B cell (primary cell): ENCODE measurements around the gene ADAMTSL5. TPM values are rescaled to one million over a fixed set of nuclear protein-coding genes. Genes with fewer than 3 reads are reported as not detected.

Experiments used
- ATAC-seq: fragments of 200-7000 bp; cut with Tn5 transposase; one replicate; pipeline ENCODE4 v1.10.0; 2021; ENCODE audit warnings: low read depth, mild to moderate bottlenecking, moderate number of reproducible peaks, moderate library complexity
- CTCF ChIA-PET: fragments of 350-600 bp; sonication (Branson Sonifier 250); formaldehyde crosslinking; loops from one replicate; lab custom pipeline; 2021; ENCODE audit warnings: antibody characterized with exemption, inconsistent platforms; lab: Charles Lee
- POLR2A ChIA-PET: fragments of 350-600 bp; sonication (Branson Sonifier 250); formaldehyde crosslinking; loops from one replicate; lab custom pipeline; 2021; ENCODE audit warnings: antibody characterized with exemption; lab: Charles Lee
- DNase-seq: peaks from one replicate; pipeline ENCODE4 v3.0.0; 2013
- H2AFZ ChIP-seq: 2 replicates; pipeline ENCODE4 v1.6.1; 2012; ENCODE audit warnings: mild to moderate bottlenecking, low read depth, low read length; ENCODE audit not compliant: insufficient read depth, poor library complexity, severe bottlenecking
- H3K27ac ChIP-seq, 2 donors: 1 replicate in 1 of 2; 2 replicates in 1 of 2; pipeline ENCODE4 v1.5.1; 2012 to 2013; ENCODE audit warnings: low read length in 2 of 2, mild to moderate bottlenecking in 2 of 2, moderate library complexity in 1 of 2
- H3K27me3 ChIP-seq, 4 experiments: fragments of 200-600 bp in 1 of 4; sonication (generic) in 1 of 4; replicated peaks in 1 of 4; 1 replicate in 2 of 4; 2 replicates in 2 of 4; pipeline versions ENCODE4 v1.6.1 to v1.7.0; 2013 to 2016; ENCODE audit warnings: low read length in 3 of 4, mild to moderate bottlenecking in 2 of 4, mixed read lengths in 1 of 4, moderate library complexity in 1 of 4; ENCODE audit not compliant: insufficient read depth in 4 of 4, control insufficient read depth in 3 of 4; ENCODE audit errors: control extremely low read depth in 1 of 4
- H3K36me3 ChIP-seq, 2 experiments: replicated peaks in 1 of 2; 1 replicate in 1 of 2; 2 replicates in 1 of 2; pipeline versions ENCODE4 v1.6.1 to v1.7.1; 2013; ENCODE audit warnings: low read length in 1 of 2; ENCODE audit not compliant: insufficient read depth in 2 of 2, control insufficient read depth in 1 of 2; ENCODE audit errors: control extremely low read depth in 1 of 2, extremely low read depth in 1 of 2
- H3K4me1 ChIP-seq, 2 donors: fragments of 200-600 bp in 1 of 2; sonication (generic) in 1 of 2; 1 replicate in 1 of 2; 2 replicates in 1 of 2; pipeline versions ENCODE4 v1.5.1 to v1.6.1; 2013 to 2017; ENCODE audit warnings: low read length in 2 of 2; ENCODE audit not compliant: control insufficient read depth in 2 of 2, insufficient read depth in 2 of 2
- H3K4me2 ChIP-seq: replicated peaks from 2 replicates; pipeline ENCODE3; 2012; ENCODE audit warnings: mild to moderate bottlenecking, low read depth, low read length; ENCODE audit not compliant: poor library complexity, severe bottlenecking
- H3K4me3 ChIP-seq, 5 experiments: fragments of 200-600 bp in 1 of 5; sonication (generic) in 1 of 5; 1 replicate in 3 of 5; 2 replicates in 2 of 5; pipeline versions ENCODE4 v1.5.1 to v1.7.0; 2011 to 2016; ENCODE audit warnings: low read length in 4 of 5, mild to moderate bottlenecking in 4 of 5, low read depth in 2 of 5, control low read depth in 1 of 5, moderate library complexity in 1 of 5; ENCODE audit not compliant: insufficient read depth in 1 of 5; ENCODE audit errors: control extremely low read depth in 1 of 5, extremely low read depth in 1 of 5
- H3K79me2 ChIP-seq: fragments of 200-600 bp; sonication (generic); one replicate; pipeline ENCODE4 v1.6.0; 2016; ENCODE audit warnings: low read length; ENCODE audit not compliant: control insufficient read depth, insufficient read depth
- H3K9ac ChIP-seq: fragments of 200-600 bp; sonication (generic); 2 replicates; pipeline ENCODE4 v1.6.1; 2017; ENCODE audit warnings: mild to moderate bottlenecking, low read length, moderate library complexity
- H3K9me3 ChIP-seq, 3 donors: one replicate each; pipeline versions ENCODE4 v1.6.1 to v1.7.1; 2013; ENCODE audit warnings: low read length in 2 of 3; ENCODE audit not compliant: control insufficient read depth in 2 of 3, insufficient read depth in 1 of 3; ENCODE audit errors: control extremely low read depth in 1 of 3
- H4K20me1 ChIP-seq: 2 replicates; pipeline ENCODE4 v1.6.0; 2012; ENCODE audit warnings: mild to moderate bottlenecking, low read length; ENCODE audit not compliant: insufficient read depth, control insufficient read depth, poor library complexity, severe bottlenecking
- H3K27ac Mint-ChIP-seq: one replicate; pipeline ENCODE4 v1.8.0; 2021; ENCODE audit warnings: mixed read lengths
- H3K27me3 Mint-ChIP-seq: one replicate; pipeline ENCODE4 v1.8.0; 2021; ENCODE audit warnings: mixed read lengths
- H3K4me1 Mint-ChIP-seq: one replicate; pipeline ENCODE4 v1.8.0; 2021; ENCODE audit warnings: mixed read lengths
- H3K4me3 Mint-ChIP-seq: one replicate; pipeline ENCODE4 v1.8.0; 2021; ENCODE audit warnings: mixed read lengths
- H3K9me3 Mint-ChIP-seq: one replicate; pipeline ENCODE4 v1.8.0; 2022; ENCODE audit warnings: mixed read lengths; ENCODE audit not compliant: insufficient read depth
- EZH2 ChIP-seq: IDR thresholded peaks from 2 replicates; pipeline ENCODE4 v1.6.1; 2012; ENCODE audit warnings: borderline replicate concordance, low read depth, mild to moderate bottlenecking, moderate library complexity, low read length; ENCODE audit not compliant: insufficient read depth, poor library complexity, severe bottlenecking
- WGBS: methylation state at CpG from one replicate; pipeline ENCODE4 v1.1.5; 2013; ENCODE audit warnings: missing lambda C conversion rate; ENCODE audit not compliant: insufficient coverage; 5-methylcytosine and 5-hydroxymethylcytosine counted together
- intact Hi-C: fragments of 100-400 bp; cut with micrococcal nuclease; formaldehyde crosslinking; loops from one replicate; pipeline ENCODE4 v1.10.0; 2022
- polyA plus RNA-seq: library from polyadenylated mRNA; depleted of rRNA; stranded (reverse); fragments of >200 nt; gene quantifications from 2 replicates; pipeline ENCODE4 v1.2.3, GENCODE V29; 2012
- total RNA-seq, 2 donors: library from RNA; stranded (reverse); fragments of 120-200 nt in 1 of 2; gene quantifications; 1 replicate in 1 of 2; 2 replicates in 1 of 2; pipeline versions ENCODE4 v1.2.3 to v1.2.4, GENCODE V29; 2013 to 2022
- TF ChIP-seq, protein P1 (sequence below): fragments of 200-600 bp; IDR thresholded peaks from one replicate; pipeline ENCODE4 v1.8.0; 2022; ENCODE audit warnings: antibody characterized with exemption, mild to moderate bottlenecking

The ADAMTSL5 gene
- total and polyA plus RNA-seq, 2 donors (not counting 1 experiment from before 2014, with no cell fraction given) = 0.09 TPM; not detected in 1

DNA sequence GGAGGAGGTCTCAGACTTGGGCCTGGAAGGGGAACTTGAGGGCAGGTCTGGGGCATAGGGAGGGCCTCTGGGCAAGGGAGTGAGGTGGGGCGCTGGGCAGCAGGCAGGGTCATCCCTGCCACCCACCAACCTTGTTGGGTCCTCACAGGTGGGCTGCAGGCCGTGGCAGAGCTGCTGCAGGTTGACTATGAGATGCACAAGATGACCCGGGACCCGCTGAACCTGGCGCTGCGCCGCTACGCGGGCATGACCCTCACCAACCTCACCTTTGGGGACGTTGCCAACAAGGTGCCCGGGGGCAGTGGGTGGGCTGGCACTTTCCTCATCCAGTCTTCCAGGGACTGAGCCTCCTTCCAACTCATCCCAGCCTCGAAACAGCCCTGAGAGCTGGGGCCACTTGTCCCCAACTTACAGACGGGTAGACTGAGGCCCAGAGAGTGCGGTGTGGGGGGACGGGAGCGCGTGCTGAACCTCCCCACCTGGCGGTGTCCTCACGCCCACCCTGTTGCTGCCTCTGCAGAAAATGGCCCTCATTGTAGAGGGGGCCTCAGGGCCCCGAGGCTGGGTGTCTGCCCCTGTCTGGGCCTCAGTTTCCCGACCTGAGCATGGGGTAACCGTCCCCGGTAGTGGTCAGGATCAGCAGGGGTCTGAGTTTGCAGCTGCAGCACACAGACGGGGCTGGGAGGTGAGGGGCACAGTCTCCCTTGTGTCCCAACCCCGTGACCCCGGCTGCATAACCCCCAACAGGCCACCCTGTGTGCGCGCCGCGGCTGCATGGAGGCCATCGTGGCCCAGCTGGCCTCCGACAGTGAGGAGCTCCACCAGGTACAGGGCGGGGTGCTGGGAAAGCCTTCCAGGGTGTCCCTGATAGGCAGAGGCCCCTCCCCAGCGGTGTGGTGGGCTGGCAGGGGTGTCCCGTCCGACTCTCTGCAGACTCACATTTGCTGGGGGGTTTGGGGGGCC, 52.5 kb downstream of the ADAMTSL5 start:
- Histone ChIP-seq H3K27ac (no peak overlapping the region), H3K9me3 (peaks cover 0 to 17% (median 0%) of the 10 kb centered on the region in 3 donors), H4K20me1 (peaks cover 17% of the 10 kb centered on the region), H3K27me3 (peaks cover 0 to 38% (median 12%) of the 10 kb centered on the region in 4 experiments), H3K4me1 (peaks cover 14 to 22% of the 10 kb centered on the region in 2 donors), H3K79me2 (no peaks in the 10 kb centered on the region), H3K9ac (no peak overlapping the region), H2AFZ (no peak overlapping the region), H3K4me2 (no peak overlapping the region), H3K4me3 (no peak overlapping the region), H3K36me3 (no peaks in the 10 kb centered on the region)
- DNase-seq (no peak), ATAC-seq (no peak)
- peaks cover 6% of the 10 kb centered on the region for H3K4me1 Mint-ChIP-seq
- H3K4me3 Mint-ChIP-seq = no peak overlapping the region
- WGBS = 92% methylated on average over 35 of the region's 36 CpGs
- peaks cover 17% of the 10 kb centered on the region for H3K27me3 Mint-ChIP-seq
- H3K27ac Mint-ChIP-seq = no peak overlapping the region
- no peaks in the 10 kb centered on the region for H3K9me3 Mint-ChIP-seq
- no peak for TF ChIP-seq EZH2
- TF ChIP-seq, protein P1, sequence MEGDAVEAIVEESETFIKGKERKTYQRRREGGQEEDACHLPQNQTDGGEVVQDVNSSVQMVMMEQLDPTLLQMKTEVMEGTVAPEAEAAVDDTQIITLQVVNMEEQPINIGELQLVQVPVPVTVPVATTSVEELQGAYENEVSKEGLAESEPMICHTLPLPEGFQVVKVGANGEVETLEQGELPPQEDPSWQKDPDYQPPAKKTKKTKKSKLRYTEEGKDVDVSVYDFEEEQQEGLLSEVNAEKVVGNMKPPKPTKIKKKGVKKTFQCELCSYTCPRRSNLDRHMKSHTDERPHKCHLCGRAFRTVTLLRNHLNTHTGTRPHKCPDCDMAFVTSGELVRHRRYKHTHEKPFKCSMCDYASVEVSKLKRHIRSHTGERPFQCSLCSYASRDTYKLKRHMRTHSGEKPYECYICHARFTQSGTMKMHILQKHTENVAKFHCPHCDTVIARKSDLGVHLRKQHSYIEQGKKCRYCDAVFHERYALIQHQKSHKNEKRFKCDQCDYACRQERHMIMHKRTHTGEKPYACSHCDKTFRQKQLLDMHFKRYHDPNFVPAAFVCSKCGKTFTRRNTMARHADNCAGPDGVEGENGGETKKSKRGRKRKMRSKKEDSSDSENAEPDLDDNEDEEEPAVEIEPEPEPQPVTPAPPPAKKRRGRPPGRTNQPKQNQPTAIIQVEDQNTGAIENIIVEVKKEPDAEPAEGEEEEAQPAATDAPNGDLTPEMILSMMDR = no peak
- intact Hi-C loops = no loop called here
- CTCF ChIA-PET = no interaction called here
- POLR2A ChIA-PET = no interaction called here

DNA sequence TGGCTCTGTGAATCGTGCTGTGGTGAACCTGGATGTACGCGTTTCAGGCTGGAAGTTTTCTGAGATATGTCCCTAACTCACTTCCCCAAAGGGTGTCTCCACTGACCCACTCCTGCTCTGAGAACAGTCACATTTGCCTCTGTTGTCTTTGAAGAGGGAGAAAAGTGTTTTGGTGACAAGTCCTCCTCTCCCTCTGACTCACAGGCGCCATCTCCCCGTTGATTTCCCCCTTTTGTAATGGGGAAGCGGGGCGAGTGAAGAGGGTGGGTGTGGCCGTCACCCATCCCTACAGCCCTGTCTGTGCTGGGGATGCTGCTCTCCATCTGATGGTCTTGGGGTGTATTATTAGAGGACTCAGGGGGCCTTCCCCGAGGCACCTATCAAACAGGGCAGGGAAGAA, 53.3 kb downstream of the ADAMTSL5 start:
- Histone ChIP-seq H3K4me3 (no peak overlapping the region), H3K27ac (no peak overlapping the region), H3K9me3 (peaks cover 0 to 17% (median 0%) of the 10 kb centered on the region in 3 donors), H4K20me1 (peaks cover 12% of the 10 kb centered on the region), H3K4me2 (no peak overlapping the region), H3K79me2 (no peaks in the 10 kb centered on the region), H3K9ac (no peak overlapping the region), H3K36me3 (no peaks in the 10 kb centered on the region), H2AFZ (no peak overlapping the region), H3K27me3 (peaks cover 0 to 33% (median 16%) of the 10 kb centered on the region in 4 experiments), H3K4me1 (peaks cover 22 to 25% of the 10 kb centered on the region in 2 donors)
- intact Hi-C loops = no loop called here
- Mint-ChIP-seq H3K4me1 (peaks cover 10% of the 10 kb centered on the region), H3K4me3 (no peak overlapping the region), H3K27ac (no peak overlapping the region), H3K9me3 (no peaks in the 10 kb centered on the region), H3K27me3 (peaks cover 22% of the 10 kb centered on the region)
- DNase-seq (no peak), ATAC-seq (no peak)
- no peak for TF ChIP-seq EZH2
- POLR2A ChIA-PET = no interaction called here
- CTCF ChIA-PET = no interaction called here
- WGBS = 92% methylated on average over 5 of the region's 9 CpGs
